GM19324 (cell line): Measurements from ENCODE around the gene L1CAM.

ENCODE experiments used
- ATAC-seq: cut with Tn5 transposase; IDR thresholded peaks from one replicate; pipeline ENCODE4 v1.9.1; 2021; ENCODE audit warnings: mild to moderate bottlenecking, moderate library complexity; ENCODE audit not compliant: unreplicated experiment, low FRiP score

Gene L1CAM

DNA sequence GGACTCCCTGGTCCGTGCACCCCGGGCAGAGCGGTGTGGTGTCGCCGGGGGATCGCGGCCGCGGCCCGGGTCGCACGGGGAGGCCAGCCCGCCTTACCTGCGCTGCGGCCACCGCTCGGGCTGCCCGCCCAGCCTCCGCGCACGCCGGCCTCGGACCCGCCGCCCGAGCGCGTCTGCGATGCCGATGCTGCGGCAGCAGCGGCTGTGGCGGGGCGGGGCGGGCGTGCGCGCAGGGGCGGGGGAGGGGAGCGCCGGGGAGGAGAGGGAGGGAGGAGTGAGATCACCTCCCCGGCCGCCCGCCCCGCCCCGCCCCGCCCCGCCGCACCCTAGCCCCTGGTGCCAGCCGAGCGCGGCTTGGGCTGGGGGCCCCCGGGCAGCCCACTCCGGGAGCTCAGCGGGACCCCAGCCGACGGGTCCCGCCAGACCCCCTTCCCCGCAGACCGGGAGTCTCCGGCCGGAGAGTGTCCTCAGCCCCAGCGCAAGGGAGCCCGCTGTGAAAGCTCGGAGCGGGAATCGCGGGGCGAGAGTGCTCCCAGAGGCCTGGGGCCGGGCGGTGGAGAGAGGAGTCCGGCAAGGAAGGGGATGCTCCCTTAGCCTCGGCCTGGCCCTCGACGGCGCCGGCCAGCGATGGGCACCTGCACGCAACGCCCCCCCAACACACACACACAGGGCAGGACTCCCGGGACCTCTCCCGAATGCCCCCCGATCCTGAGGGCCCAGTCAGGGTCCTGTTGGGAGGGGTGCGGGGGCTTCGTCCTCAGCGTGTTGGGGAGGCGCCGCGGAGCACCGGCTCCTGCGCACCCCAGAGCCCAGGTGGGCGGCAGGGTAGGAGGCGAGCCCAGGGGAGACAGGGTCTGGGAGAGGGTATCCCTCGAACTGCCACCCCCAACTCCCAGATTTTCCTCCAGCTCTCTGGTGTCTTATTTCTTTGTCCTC is at the start of gene L1CAM:
TSS of gene L1CAM (minus strand) at position 206 of the 936 bp plus-strand sequence. CDS start 10,337 bp downstream, outside the sequence.
- no peak for ATAC-seq

- ATAC-seq, result no peak
These were observed 49.4 kb upstream of the L1CAM start for GRCh38 chrX:153935326-153935851.

DNA sequence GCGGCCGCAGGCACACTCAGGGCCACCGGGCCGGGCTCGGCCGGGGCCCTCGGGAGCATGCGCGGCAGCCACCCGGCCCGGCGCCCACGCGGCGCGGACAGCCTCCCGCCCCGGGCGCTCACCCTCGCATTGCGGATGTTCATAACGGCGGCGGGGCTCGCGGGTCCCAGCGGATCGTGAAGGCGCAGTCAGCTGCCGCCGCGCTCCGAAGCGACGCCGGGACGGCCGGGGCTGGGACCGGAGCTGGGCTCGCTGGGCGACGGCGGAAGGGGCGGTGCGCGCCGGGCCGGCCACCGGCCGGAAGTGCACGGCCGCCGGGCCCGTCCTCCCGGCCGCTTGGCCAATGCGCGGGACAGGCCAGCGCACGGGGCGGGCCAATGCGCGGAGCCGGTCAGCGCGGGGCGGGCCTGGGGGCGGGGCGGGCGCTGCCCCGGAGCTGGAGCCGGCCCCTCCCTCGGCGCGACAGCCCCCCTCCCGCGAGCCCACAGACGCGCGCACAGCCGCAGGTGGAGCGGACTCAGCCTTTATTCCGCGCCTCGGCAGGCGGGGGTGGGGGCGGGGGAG is 48.9 kb upstream of the L1CAM start, which contains the start of gene NAA10:
TSS of gene NAA10 (minus strand) at position 276 of the 564 bp plus-strand sequence. CDS start at position 143, 133 bp downstream.
- peak; percentile 96 for ATAC-seq

DNA sequence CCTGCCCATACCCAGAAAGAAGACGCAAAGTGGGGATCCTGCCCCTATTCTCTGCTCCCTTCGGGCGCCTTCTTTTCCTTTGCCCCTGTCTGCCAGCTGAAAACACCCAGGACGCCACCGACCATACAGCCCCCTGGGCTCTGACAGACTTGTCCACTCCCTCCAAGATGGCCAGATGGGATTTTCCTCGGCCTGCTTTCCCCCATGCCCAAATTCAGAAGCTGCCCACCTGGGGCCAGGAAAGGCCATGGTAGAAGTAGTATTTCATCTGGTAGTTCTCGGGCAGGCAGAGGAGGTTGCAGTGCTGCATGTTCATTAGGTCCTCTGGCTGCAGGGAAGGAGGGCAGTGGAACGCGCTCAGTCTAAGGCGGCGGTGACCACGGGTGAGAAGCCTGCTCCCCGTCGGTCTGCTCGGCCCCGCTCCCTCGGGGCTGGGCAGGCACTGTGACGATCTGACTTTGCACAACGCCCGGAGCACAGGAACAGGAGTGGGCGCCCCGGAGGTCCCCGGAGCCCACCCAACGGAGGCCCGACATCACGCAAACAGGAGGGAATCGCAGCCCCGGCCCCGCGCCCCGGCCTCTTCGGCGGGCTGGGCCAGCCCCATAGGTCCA is 48.3 kb upstream of the L1CAM start:
- peak; percentile 9 for ATAC-seq

DNA sequence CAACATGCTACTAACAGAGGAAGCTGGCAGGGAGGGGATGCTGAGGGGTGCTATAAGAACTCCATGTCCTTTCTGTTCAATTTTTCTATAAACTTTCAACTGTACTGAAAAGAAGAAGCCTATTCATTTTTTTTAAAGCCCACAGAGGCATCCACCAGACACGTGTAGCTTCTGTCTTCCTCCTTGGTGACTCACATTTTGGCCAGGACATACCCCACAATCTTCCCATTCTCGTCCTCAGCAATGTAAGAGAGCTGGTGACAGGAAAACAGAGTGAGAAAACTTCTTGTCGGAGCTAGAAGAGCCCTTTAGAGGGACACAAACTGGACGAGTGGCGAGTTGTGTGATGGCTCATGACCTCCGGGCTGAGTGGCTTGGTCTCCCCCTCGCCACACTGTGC is 47.8 kb upstream of the L1CAM start:
- ATAC-seq, result no peak

- no peak for ATAC-seq
These were observed 46.4 kb upstream of the L1CAM start for GRCh38 chrX:153932220-153932915.

GRCh38 chrX:153931748-153932147 is 45.8 kb upstream of the L1CAM start:
- no peak for ATAC-seq

DNA sequence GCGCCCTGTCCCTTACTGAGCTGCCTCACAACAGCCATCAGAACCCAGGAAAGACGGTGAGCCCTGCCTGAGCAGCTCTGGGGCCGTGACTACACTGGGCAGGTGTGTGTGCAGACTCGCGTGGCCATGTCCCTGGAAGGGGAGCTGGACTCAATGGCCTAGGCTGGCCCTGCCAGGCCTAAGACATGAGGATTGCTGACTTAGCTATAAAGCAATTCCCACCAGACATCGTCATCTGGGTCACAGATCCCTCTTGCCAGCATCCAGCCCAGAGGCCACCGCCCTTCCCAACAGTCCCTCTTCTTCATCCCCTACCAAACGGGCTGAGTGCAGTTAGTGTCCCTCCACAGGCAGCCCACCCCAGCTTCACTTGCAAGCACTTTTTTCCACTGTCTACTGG is 45.2 kb upstream of the L1CAM start:
- ATAC-seq, result no peak

DNA sequence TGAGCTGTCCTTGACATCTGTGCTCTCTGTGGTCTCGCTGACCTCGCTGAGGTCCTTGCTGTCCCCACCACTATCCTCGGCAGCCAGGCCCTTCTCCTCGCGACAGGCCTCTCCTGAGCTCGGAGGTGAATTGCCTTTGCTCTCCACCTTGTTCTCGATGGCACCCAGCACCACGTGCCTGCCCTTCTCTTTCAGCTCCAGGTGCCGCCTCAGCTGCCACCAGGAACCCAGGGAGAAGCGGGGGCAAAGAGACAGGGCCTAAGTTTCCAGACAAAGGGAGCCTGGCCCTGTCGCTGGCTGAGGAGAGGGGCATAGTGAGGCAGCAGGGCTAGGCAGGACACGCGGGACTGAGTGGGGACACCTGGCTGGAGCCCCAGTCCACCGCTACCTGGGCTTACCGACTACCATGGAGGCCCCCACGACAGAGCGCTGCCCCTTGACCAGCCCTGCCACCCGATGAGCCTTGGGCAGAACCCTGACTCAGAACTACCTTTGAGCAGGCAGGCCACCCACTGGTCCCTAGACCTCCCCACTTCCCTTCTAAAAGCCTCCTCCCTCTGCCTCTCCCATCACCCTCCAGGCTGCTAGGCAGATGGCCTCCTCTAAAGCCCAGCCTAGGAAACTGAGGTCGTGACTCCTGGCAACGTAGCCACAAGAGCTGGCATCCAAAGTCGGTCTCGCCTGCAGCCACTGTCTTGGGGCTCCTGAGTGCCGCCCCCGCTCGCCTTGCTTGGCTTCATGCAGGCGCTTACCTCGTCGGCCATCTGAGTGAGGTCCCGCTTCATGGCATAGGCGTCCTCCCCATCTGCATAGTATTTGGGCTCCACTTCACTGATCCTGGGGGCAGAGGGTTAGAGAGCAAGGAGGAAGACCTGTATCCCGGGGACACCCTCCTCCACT is 44.3 kb upstream of the L1CAM start:
- ATAC-seq, result no peak

DNA sequence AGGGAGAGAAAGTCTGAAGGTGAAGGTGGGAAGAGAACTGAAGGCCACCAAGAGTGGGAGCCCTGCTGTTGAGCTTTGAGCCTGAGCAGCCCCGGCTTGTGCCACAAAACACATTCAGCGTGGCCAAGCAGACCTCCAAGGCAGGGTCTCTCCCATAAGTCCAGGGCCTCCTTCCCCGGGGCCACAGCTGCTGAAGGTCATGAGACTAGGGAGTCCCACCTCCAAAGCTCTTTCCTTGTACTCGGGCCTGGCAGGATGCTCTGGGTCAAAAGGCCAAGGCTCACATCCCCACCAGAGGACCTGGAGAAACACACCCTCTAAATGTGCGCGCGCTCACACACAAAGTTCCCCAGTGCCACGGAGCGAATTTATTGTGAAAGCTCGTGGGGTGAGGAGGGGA is 43.6 kb upstream of the L1CAM start:
- ATAC-seq, result no peak

GRCh38 chrX:153928846-153929245 is 42.9 kb upstream of the L1CAM start:
- no peak for ATAC-seq

- ATAC-seq, result peak; percentile 90
These were observed 42.2 kb upstream of the L1CAM start for GRCh38 chrX:153927922-153928760.

DNA sequence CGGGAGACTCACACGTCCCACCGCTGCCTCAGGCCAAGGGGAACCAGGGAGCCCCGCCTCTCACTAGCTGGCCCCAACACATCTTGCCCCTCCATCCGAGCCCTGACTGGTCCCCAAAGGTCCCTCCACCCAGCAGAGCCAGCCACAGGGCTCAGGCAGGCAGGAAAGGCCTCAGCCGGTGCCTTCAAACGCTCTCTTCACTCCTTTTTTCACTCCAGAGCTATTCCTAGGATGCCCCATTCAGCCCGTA is 41.6 kb upstream of the L1CAM start:
- no peak for ATAC-seq

DNA sequence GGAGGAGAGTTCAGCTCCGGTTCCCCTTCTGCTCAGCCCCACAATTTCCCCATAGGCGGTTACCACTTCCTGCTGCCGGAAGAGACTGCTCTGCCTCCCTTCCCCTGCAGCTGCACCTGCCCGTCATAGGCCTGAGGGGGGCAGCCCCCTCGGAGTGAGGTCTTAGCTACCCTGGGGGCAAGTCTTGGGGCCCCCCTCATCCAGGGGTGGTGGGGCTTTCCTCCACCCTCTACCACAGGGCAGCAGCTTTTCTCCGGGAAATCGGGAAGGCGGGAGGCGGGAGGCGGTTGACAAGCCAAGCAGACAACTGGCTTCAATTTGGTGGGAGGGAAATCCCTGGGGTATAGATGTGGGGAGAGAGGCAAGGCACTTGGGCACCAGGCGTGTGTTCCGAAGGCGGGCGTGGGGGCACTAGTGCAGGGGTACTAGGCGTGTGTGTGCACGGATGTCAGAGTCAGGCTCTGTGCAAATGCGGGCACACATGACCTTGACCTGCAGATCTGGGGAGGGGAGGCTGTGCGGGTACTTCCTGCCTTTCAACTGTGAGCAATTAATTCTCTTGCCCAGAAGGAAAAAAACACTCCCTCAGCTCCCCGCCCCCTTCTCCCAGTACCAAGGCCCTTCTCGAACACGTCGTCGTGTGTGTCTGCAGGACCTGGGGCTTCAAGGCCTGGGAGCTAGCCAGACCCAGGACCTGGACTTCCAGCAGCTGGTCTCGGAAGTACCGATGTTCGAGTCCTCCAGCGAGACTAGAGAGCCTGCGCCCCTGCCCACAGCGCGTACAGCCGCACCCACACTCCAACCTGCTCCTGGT is 41.1 kb upstream of the L1CAM start:
- peak; percentile 30 for ATAC-seq

GRCh38 chrX:153926552-153926857 is 40.5 kb upstream of the L1CAM start:
- no peak for ATAC-seq

GRCh38 chrX:153925739-153926551 is 40.0 kb upstream of the L1CAM start, which contains the start of gene ARHGAP4:
TSS of gene ARHGAP4 (minus strand) at chrX:153926264. CDS start at chrX:153926202, 62 bp downstream.
- ATAC-seq, result no peak

GRCh38 chrX:153925387-153925738 is 39.4 kb upstream of the L1CAM start:
- no peak for ATAC-seq
